ENCODE results near the gene GAGE10.
A peak's percentile ranks its signal among the peaks of the same experiment; 100 is the strongest.

Gene GAGE10, protein sequence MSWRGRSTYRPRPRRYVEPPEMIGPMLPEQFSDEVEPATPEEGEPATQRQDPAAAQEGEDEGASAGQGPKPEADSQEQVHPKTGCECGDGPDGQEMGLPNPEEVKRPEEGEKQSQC

GRCh38 chrX:49303346-49303745 lies at the start of gene GAGE10:
TSS of gene GAGE10 (plus strand) at chrX:49303646. CDS start at chrX:49304860, 1,214 bp downstream.
- no peak for DNase-seq

DNA sequence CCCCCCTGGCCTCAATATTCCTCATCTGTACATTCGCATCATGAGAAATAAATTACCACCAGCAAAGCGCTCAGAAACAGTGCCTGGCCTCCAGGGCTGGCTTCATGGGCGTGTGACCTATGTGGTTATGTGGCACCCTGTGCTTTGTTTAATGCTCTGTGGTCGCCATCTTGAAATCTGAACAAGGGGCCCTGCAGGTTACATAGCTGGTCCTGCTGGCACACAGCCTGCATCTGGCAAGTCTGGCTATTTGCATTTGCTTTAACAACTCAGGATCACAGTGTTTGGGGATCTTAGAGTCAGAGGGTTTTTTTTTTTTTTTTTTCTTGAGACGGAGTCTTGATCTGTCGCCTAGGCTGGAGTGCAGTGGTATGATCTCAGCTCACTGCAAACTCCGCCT lies 48.8 kb upstream of the GAGE10 start:
- no peak for DNase-seq

DNA sequence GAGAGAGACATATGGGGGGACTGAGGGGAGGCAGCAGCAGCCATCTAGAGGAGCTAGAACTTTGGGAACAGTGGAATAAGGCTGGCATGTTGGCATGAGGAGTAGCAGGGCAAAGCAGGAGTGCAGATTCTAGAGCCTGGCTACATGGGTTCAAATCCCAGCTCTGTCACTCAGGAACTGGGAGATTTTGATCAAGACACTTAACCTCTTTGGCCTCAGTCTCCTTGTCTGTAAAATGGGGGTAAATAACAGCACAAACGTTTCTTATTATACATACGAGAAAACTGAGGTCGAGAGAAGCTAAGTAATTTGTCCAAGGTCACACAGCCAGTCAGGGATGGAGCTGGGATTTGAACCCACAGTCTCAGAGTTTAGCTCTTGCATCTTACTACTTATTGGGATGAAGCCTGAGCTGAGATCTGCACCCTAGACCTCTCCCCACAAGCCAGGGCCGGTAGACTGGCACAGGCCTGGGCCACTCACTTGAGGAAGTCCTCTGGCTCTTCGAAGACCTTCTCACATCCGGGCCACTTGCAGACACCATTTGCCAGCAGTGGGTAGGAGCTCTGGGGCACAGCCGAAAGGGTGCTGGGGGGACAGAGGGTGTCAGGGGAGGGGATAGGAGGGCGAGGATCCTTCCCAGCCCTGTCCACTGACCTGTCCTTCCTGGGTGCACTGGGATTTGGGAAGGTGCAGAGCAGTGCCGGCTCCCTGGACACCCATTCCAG lies 47.0 kb upstream of the GAGE10 start:
- DNase-seq: no peak

GRCh38 chrX:49257074-49257790 lies 46.2 kb upstream of the GAGE10 start:
- DNase-seq: no peak

DNA sequence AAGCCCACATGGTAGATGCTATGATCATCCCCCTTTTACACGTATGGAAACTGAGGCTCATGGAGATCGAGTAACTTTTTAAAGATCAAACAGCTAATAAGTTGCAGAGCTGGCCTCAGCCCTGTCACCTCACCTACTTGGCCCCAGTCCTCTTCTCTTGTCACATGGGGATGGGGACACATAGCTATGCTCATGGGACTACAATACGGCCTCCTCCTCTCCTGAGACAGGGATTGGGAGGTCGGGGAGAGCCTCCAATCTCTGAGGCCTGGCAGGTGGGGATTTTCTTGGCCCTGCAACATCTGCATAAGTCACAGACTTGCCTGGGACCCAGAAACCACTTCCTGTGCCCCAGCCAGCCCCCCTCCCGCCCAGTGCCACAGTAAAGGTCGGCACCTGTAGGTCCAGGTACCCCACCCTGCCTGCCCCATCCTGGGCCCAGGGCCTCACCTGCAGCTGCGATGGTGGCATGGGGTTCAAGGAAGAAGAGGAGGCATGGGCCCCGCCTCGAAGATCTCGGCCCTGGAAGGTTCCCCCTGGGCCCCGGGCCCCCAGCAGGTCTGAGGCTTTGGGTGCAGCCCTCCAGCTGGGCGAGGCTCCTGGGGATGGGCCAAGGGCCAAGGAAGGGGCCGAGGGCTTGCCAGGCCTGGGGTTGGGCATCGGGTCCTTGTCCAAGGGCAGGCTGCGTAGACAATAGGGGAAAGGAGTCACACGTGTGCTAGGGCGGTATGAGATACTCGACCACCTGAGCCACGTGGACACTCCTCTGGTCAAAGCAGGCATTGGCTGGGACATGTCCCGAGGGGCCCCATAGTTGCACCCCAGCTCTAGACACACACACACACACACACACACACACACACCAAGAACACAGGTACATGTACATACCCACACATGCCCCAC lies 45.3 kb upstream of the GAGE10 start:
- DNase-seq: no peak

- DNase-seq: no peak
Observed at GRCh38 chrX:49258749-49259124, 44.7 kb upstream of the GAGE10 start.

DNA sequence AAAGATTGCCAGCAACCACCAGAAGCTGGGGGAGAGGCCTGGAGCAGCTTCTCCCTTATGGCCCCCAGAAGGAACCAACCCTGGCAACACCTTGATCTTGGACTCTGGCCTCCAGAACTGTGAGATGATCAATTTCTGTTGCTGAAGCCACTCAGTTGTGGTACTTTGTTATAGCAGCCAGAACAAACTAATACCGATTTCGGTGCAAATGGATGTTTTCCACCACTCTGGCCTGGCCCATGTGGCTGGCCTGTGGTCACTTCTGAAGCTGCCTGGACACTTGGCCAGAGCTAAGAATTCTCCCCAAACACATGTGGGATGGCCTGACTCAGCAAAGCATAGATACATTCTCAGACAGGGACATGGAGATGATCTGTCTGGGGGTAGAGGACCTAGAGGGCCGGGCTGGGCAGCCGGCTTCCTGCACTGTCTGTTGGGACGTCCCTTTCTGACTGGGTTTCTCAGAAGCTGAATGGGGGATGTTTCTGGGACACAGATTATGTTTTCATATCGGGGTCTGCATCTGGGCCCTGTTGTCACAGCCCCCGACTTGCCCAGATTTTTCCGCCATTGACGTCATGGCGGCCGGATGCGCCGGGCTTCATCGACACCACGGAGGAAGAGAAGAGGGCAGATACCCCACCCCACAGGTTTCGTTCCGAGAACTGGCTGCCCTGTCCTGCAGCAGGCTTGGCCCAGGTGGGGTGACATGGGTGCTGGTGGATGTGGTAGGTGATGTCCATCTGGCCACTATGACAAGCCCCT lies 43.0 kb upstream of the GAGE10 start:
- no peak for DNase-seq

DNA sequence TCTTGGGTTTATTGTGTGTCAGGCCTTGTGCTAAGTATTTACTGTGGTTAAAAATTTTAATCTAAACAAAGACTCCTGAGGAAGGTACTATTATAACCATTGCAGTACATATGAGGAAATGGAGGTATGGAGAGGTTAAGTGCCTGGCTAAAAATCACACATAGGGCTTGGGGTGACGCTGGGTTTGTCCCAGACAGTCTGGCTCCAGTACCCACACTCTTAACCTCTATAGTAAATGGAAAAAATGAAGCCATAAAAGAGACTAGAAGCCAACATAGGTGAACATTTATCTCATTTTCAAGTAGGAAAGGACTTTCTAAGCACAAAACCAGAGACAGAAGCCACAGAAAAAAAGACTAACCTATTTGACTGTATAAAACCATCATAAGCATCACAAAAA lies 40.8 kb upstream of the GAGE10 start:
- DNase-seq: no peak

- DNase-seq: no peak
Observed at GRCh38 chrX:49263631-49264030, 39.8 kb upstream of the GAGE10 start.

- no peak for DNase-seq
Observed at GRCh38 chrX:49264460-49264859, 39.0 kb upstream of the GAGE10 start, which contains the start of gene FOXP3. TSS of gene FOXP3 (minus strand) at chrX:49264710. CDS start at chrX:49258505, 6,205 bp downstream.

- DNase-seq: no peak
Observed at GRCh38 chrX:49266523-49267445, 36.7 kb upstream of the GAGE10 start.

- DNase-seq: no peak
Observed at GRCh38 chrX:49268702-49269009, 34.8 kb upstream of the GAGE10 start.

- peak; percentile 92 to 96 for DNase-seq
Observed at GRCh38 chrX:49269010-49269766, 34.3 kb upstream of the GAGE10 start.

DNA sequence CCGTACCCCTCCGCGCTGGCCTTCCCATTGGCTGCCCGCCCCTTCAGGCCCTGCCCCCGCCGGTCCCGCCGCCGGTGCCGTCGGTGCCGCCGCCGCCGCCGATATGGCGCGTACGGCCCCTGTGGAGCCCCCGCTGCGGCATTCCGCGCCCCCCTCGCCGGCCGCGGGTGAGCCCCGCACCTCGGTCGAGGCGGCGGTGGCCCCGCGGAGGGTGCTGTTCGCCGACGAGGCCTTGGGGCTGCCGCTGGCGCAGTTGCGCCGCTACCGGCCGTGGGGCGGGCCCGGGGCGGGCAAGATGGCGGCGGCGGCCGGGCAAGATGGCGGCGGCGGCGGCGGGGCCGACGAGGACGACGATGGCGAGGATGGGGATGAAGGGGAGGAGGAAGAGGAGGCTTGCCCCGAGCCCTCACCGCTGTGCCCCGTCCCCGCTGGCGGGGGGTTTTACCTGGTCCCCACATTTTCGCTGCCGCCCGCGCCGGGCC lies 33.6 kb upstream of the GAGE10 start, which contains the start of gene PPP1R3F:
TSS of gene PPP1R3F (plus strand) at position 27 of the 482 bp plus-strand sequence. CDS start at position 104, 77 bp downstream.
- DNase-seq: peak in 1 of 2 donors; percentile 42

- DNase-seq: no peak
Observed at GRCh38 chrX:49270249-49270921, 33.1 kb upstream of the GAGE10 start.

GRCh38 chrX:49271341-49271740 lies 32.1 kb upstream of the GAGE10 start:
- peak in 1 of 2 donors; percentile 20 for DNase-seq

- DNase-seq: no peak
Observed at GRCh38 chrX:49272421-49272820, 31.0 kb upstream of the GAGE10 start.

GRCh38 chrX:49273181-49273727 lies 30.2 kb upstream of the GAGE10 start:
- peak; percentile 44 to 51 for DNase-seq

GRCh38 chrX:49276207-49276606 lies 27.2 kb upstream of the GAGE10 start:
- no peak for DNase-seq

Data from stimulated activated CD4-positive, alpha-beta T cell treated with anti-CD3 and anti-CD28 coated beads, Interleukin-2, amount 100 ng/mL, for 24 hours (primary cell).